ENCODE results near the gene RFLNA.
"Not testable (repeated sequence)": the region's sequence is repeated elsewhere in the genome, so short reads cannot be mapped to it uniquely, and the experiment has no call there.

RFLNA gene

DNA sequence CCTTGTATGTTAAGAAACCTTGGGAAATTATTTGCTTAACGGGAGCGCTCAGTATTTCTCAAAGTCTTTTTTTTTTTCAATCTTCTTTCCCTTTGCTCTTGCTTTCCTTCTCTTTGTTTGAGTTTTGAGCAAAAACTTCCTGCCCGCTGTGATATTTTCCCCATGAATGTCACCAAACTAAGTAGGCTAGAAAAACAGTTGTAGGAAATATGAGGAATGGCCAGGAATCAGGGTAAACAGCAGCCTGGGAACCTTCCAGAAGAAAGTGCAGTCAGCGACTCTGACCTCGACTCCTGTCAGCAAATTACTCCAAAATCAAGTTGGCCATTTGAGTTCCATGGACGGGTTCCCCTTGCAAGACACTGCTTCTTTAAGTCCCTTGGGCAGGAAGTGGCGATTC is 11.6 kb upstream of the RFLNA start:
- DNase-seq: no peak

GRCh38 chr12:124284368-124284767 is 10.5 kb upstream of the RFLNA start:
- DNase-seq: no peak

- no peak for DNase-seq
These were observed 8.5 kb upstream of the RFLNA start for GRCh38 chr12:124286414-124286813.

GRCh38 chr12:124286971-124287370 is 7.9 kb upstream of the RFLNA start:
- DNase-seq: no peak

DNA sequence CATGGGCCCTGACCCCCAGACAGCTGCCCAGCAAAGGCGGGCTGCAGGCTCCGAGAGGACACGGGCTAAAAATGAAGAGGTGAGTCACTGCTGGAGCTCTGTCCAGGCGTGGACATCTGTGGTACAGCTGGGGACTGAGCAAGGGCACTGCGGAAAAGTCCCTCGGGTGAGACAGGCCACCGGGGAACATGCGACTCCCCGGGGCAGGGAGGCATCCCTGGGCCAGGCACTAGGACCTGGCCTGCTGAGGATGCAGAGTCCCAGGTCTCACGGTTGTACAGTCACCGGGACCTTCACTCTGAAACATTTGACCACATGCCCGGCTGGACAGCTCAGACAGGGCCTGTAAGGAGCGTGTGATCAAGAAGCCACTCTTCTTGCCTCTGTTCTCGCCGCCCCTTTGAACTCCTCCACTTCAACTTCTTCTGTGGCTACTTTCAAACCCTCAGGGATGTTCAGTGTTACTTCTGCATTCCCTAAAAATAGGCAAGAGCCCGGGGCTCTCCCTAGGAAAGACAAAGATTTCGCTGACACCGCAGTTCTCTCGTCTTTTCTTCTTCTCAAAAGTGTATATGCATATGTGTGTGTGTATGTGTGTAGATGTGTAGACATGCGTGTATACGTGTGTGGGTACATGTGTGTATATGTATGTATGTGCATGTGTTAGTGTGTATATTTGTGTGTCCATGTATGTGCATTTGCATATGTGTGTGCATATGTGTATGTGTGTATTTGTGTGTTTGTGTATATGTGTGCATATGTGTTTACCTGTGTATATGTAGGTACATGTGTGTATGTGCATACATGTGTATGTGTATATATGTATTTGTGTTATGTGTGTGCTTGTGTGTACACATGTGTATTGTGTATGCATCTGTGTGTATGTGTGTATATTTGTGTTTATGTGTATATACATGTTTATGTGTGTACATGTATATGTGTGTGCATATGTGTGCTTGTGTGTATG is 5.0 kb upstream of the RFLNA start:
- DNase-seq: no peak

DNA sequence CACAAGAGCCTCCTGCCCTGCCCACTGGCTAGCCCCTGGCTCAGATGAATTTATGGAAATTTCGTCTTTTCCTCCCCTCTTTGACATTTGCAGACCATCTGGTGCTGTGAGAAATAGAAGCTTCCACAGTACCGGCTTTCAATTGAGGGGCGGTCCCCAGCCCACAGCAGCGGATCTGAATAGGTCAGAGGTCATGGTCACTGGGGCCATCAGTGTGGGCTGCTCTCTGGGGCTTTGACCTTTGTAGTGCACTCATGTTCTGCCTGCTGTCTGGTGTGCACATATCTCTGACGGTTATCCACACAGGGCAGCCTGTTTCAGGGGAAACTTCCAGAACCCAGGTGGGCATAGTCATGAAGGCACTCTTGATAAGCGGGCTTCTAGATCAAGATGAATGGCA is 2.5 kb upstream of the RFLNA start:
- DNase-seq: no peak

DNA sequence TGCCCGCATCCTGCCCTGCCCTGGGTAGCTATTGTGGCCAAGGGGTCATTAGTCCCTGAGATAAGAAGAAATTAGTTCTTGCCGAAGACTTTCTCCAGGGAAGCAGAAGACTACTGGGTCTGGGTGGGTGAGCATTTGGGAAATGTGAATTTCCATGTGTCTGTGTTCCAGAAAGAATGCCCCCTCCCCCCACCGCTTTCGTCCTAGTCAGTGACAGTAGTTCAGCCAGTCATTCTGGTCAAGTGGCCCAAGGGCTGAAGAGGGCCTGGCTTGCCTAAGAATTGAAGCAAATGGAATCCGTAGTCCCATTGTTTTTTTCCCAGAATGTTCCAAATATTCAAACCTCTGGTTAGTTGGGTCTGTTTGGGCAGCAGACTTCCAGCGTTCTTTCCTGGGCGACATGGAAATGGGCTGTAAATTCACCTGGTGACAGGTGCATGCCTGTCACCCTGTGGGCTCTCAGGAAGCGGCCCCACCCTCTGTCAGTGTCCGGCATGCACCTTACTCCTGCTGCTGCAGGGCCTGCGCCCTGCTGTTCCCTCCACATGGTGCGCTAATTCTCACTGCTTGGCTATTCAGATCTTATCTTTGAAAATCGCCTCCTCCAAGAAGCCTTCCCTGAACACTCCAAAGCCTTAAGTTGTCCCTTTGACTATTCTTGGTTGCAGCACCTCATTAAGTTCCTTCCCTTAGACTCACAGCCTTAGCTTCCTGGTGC is 1.4 kb upstream of the RFLNA start:
- no peak for DNase-seq

DNA sequence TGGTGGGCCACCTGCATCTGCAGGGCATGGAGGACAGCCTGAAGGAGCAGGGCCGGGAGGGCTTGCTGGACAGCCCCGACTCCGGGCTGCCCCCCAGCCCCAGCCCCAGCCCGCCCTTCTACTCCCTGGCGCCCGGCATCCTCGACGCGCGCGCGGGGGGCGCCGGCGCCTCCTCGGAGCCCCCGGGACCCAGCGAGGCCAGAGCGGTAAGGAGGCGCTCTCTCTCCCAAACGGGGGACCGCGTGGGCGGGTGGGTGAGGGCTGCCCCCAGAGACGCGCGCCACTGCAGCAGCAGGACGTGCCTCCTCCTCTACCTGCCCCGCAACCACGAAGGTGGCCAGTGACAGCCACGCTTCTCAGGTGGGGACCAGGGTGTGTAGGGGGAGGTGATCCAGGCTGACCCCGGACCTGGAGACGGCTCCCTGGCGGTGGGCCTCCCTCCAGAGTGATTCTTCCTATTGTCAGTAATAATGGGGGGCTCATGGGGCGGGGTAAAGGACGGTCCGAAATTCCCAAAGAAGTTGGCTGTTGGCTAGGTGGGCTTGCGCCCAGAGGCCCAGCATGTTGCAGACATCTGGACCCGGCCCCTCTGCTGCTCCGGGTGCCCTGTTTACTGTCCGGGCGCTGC is 652 bp downstream of the RFLNA start:
- DNase-seq: no peak

- DNase-seq: no peak
These were observed 1.5 kb downstream of the RFLNA start for GRCh38 chr12:124296295-124296915.

- no peak for DNase-seq
These were observed 2.0 kb downstream of the RFLNA start for GRCh38 chr12:124296916-124297351.

GRCh38 chr12:124297389-124297788 is 2.5 kb downstream of the RFLNA start:
- DNase-seq: no peak

GRCh38 chr12:124297856-124298255 is 3.0 kb downstream of the RFLNA start:
- DNase-seq: no peak

GRCh38 chr12:124298685-124299410 is 4.0 kb downstream of the RFLNA start:
- no peak for DNase-seq

GRCh38 chr12:124299628-124300388 is 4.9 kb downstream of the RFLNA start:
- DNase-seq: no peak

GRCh38 chr12:124300657-124301056 is 5.8 kb downstream of the RFLNA start:
- not testable (repeated sequence) for DNase-seq

- no peak for DNase-seq
These were observed 6.3 kb downstream of the RFLNA start for GRCh38 chr12:124301084-124301654.

DNA sequence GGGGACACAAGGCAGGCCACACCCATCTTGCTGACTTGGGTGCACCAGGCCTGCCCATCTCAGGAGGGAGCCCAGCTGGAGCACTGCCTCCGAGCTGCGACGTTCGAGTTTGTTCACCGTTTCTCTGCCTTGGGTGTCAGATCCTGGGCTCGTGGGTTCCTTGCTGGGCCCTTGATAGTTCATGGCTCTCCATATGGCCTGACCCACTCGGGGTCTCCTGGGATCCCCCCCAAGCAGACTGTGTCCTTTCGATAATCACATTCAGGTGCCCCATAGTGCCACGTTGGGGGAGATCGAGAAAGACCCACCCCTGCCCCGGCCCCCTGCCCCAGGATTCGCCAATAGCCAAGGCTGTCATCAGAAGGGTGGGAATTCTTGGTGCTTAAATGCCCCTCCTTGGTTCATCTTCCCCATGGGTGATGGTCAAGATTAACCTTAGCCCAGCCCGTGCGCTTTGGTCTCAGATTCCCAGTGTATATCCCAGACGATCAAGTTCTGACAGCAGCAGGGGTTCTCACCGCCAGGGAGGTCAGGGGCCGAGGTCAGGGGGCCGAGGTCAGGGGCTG is 7.4 kb downstream of the RFLNA start:
- DNase-seq: no peak

DNA sequence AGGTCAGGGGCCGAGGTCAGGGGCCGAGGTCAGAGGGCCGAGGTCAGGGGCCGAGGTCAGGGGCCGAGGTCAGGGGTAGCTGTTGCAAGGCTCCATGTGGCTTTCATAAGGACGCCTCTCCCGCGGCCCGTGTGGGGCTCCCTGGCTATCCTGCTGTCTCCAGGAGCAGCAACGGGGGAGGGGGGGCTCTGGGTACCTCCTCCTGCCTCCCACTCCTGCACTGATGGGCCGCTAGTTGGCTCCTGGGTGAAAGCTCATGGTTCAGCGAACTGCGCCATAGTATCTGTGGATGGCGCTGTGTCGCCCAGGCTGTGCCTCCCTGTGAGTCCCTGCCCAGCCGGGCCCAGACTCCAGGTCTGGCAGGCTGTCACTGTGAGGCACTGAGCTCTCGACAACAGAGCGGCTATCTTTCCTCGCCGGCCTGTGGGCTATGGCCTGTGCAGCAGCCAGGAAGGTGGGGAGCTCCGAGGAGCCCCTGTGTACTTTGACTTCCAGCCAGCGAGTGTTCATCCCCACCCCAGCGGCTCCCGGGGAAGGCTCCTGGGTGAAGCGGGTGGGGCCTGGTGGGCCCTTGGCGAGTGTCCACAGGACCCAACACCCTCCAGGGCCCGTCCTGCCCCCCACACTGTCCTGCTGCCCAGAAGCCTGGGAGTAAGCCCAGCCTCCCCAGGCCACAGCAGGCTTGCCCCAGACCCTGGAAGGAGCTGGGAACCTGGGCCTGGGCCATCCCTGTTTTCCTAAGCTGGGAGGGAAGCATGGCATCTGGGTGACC is 8.1 kb downstream of the RFLNA start:
- no peak for DNase-seq

DNA sequence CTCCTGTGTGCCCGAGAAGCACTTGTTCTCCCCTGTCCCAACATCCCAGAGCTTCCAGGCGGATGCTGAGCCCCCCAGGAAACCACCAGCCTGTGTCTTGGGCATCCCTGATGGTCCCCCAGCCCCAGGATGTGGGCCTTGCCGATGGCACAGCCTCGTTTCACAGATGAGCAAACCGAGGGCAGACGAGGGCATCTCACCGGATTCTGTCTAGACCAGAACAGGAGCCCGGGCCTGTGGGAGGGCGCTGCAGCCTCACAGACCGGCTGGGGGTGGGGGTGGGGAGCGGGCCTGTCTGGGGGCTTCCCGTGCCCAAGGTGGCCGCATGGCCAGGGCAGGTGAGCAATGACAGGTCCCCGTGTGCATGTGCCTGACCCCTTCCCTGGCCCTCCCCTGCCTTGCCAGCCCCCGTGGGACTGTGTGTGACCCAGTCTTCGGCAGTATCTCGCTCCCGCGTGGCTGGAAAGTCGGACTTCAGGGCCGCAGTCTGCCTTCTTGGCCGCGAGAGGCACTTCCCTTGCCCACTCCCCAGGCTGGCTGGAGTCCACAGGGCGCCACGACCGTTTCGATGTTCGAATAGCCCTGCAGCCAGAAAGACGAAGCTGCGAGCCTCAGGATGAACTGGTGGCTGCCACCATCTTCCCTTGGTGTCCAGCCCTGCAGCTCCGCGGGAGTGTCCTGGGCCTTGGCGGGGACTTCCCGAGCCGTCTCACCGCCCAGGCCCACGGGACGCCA is 8.9 kb downstream of the RFLNA start:
- no peak for DNase-seq

Measured in activated CD8-positive, alpha-beta memory T cell treated with anti-CD3 and anti-CD28 coated beads, Interleukin-2, amount 50 U/mL, for 4 hours (primary cell).